Lung (tissue), 12 donors: Measurements from ENCODE around the gene ACRBP. TPM values are rescaled to one million over a fixed set of nuclear protein-coding genes. Genes with fewer than 3 reads are reported as not detected.
"Not testable (repeated sequence)": the region's sequence is repeated elsewhere in the genome, so short reads cannot be mapped to it uniquely, and the experiment has no call there.

Experiments used
- ATAC-seq: fragments of 200-7000 bp; cut with Tn5 transposase; one replicate; pipeline ENCODE4 v1.9.1; 2020; ENCODE audit warnings: moderate number of reproducible peaks; ENCODE audit not compliant: insufficient read depth, low FRiP score
- DNase-seq, 3 donors: peaks; one replicate each; pipeline ENCODE4 v3.0.0-alpha.2; 2013 to 2017
- H3K27ac ChIP-seq, 2 donors: one replicate each; pipeline ENCODE4 v1.5.1; 2013; ENCODE audit warnings: mild to moderate bottlenecking in 2 of 2, moderate library complexity in 2 of 2, control low read depth in 1 of 2, inconsistent platforms in 1 of 2, low read depth in 1 of 2, low read length in 1 of 2
- H3K27me3 ChIP-seq, 3 donors: one replicate each; pipeline ENCODE4 v1.5.1; 2013; ENCODE audit warnings: low read length in 2 of 3; ENCODE audit not compliant: control insufficient read depth in 3 of 3, insufficient read depth in 3 of 3
- H3K36me3 ChIP-seq, 4 donors: one replicate each; pipeline ENCODE4 v1.5.1; 2013; ENCODE audit warnings: low read length in 4 of 4, mild to moderate bottlenecking in 1 of 4, moderate library complexity in 1 of 4; ENCODE audit not compliant: control insufficient read depth in 4 of 4, insufficient read depth in 4 of 4
- H3K4me1 ChIP-seq, 5 donors: one replicate each; pipeline ENCODE4 v1.5.1; 2013; ENCODE audit warnings: low read length in 5 of 5, mild to moderate bottlenecking in 2 of 5, moderate library complexity in 1 of 5; ENCODE audit not compliant: control insufficient read depth in 5 of 5, insufficient read depth in 5 of 5
- H3K4me3 ChIP-seq: one replicate; pipeline ENCODE4 v1.5.1; 2013; ENCODE audit warnings: mild to moderate bottlenecking, control low read depth, moderate library complexity
- H3K9ac ChIP-seq, 2 donors: one replicate each; pipeline ENCODE4 v1.5.1; 2013; ENCODE audit warnings: low read length in 2 of 2, control low read depth in 1 of 2; ENCODE audit not compliant: insufficient read depth in 1 of 2
- H3K9me3 ChIP-seq, 4 donors: one replicate each; pipeline ENCODE4 v1.5.1; 2013; ENCODE audit warnings: low read length in 3 of 4, mild to moderate bottlenecking in 1 of 4, moderate library complexity in 1 of 4; ENCODE audit not compliant: control insufficient read depth in 4 of 4, insufficient read depth in 3 of 4
- CTCF ChIP-seq: IDR thresholded peaks from 2 replicates; pipeline ENCODE4 v1.5.1; 2012; ENCODE audit warnings: mild to moderate bottlenecking; ENCODE audit errors: control extremely low read depth, extremely low read depth
- WGBS, 2 donors: extraction: QIAGEN DNeasy Blood & Tissue Kit; methylation state at CpG; one replicate each; pipeline ENCODE4 v1.1.7; 2013; 5-methylcytosine and 5-hydroxymethylcytosine counted together
- polyA plus RNA-seq, 2 donors: library from polyadenylated mRNA; stranded (reverse); fragments of 200-250 nt; gene quantifications; one replicate each; pipeline ENCODE4 v1.2.1, GENCODE V29; 2013
- total RNA-seq, 2 donors: library from RNA; depleted of rRNA in 1 of 2; stranded (reverse); fragments of >200 nt in 1 of 2; gene quantifications; one replicate each; pipeline ENCODE4 v1.2.1, GENCODE V29; 2014 to 2021
- donor health status: control.
- donor health status: control.
- donor health status: Bipolar disorder and iron deficiency.
- donor health status: healthy.
- donor health status: DM: yes; HTN: yes; CAD: no.

Gene ACRBP
- total and polyA plus RNA-seq, 4 donors, result 0.93 to 8.7 (median 3.8) TPM

DNA sequence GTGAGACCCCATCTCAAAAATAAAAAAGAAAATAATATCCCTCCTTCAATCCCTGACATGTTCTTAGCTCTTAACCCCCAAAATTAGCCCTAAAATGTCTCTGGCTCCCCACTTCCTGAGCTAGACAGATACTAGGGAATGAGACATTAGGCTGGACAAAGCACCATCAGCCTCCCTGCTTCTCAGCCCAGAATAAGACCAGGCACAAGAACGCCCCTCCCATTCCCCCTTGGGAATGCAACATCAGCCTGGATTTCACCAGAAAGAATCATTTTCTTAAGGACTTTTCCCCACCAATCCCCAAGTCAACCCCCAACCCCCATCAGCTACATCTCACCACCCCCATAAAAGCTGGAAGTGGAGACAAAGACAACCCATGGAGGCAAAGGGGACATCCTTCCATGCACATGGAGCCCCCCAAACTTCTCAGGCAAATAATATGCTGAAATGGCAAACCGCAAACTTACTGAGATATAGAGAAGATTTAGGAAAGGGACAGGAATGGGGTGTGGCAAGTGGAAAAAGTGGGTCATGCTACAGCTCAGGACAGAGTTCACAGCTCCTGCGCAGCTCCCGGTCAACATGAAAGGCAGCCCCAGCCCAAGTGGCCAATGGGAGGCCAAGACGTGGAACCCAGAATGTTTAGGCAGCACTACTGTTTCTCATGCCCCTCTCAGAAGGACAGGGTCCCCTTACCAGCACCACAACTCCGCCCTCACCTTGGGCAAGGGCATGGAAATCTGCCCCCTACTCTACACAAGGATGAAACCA lies 42.8 kb downstream of the ACRBP start:
- Histone ChIP-seq H3K36me3 (peaks cover 27 to 41% (median 30%) of the 10 kb centered on the region in 4 donors), H3K4me1 (peaks cover 11 to 44% (median 19%) of the 10 kb centered on the region in 5 donors), H3K9me3 (peaks cover 0 to 3% (median 0%) of the 10 kb centered on the region in 4 donors), H3K27me3 (no peaks in the 10 kb centered on the region), H3K9ac (peak overlapping the region in 1 of 2 donors; percentile 24), H3K27ac (peak overlapping the region in 1 of 2 donors; percentile 49), H3K4me3 (no peak overlapping the region)
- ATAC-seq (no peak), DNase-seq (no peak)
- no peak for TF ChIP-seq CTCF
- 58 to 75% methylated on average over 6 of the region's 6 CpGs for WGBS, 2 donors

DNA sequence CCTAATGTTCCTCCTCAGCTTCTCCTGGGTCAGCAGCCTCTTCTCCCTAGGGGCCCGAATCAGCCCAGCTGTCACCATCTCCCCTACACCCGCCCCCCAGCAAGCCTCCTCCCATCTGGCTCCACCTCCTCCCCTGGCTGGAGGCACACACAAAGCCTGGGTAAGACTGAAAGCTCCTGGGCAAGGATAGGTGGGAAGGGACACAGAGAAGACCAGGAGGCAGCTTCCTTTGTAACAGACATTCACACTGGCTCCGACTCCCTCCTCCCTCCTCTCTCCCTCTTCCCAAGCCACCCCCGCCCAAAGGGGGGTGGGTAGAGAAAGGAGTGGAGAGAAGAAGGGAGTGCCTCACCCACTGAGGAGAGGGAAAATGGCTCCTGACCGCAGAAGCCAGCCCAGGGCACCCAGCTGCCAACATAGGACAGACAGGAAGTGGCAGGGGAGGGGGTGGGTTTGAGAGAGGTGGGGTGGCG lies 44.1 kb downstream of the ACRBP start:
- Histone ChIP-seq H3K9me3 (no peaks in the 10 kb centered on the region), H3K4me1 (peaks cover 11 to 42% (median 19%) of the 10 kb centered on the region in 5 donors), H3K9ac (no peak overlapping the region), H3K27ac (peak overlapping the region in 1 of 2 donors; percentile 32), H3K36me3 (peaks cover 36 to 42% (median 39%) of the 10 kb centered on the region in 4 donors), H3K4me3 (no peak overlapping the region), H3K27me3 (no peaks in the 10 kb centered on the region)
- no peak for TF ChIP-seq CTCF
- DNase-seq, result peak in 1 of 3 donors; percentile 46
- WGBS, 2 donors, result 10 to 12% methylated on average over 6 of the region's 6 CpGs
- ATAC-seq, result no peak

DNA sequence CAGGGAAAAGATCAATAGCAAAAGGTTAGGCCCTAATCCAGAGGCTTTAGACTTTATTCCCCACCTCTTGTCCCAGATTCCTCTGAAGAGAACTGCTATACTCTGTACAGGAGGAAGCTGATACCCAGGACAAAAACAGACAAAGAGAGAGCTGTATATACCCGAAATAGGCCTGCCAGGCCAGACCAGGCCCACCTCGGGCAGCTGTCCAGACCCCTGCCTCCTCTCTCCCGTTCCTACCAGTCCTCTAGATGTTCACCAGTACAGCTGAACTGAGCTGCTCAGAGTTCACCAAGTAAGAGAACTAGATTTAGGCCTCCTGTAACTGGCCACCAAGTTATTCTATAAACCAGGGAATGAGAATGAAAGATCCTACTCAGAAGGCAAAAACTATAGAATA lies 44.7 kb downstream of the ACRBP start:
- H3K27me3 ChIP-seq, result no peaks in the 10 kb centered on the region
- DNase-seq (no peak), ATAC-seq (no peak)
- H3K9me3 ChIP-seq, result no peaks in the 10 kb centered on the region
- no peak overlapping the region for H3K4me3 ChIP-seq
- no peak for TF ChIP-seq CTCF
- no peak overlapping the region for H3K9ac ChIP-seq
- peaks cover 11 to 36% (median 15%) of the 10 kb centered on the region in 5 donors for H3K4me1 ChIP-seq
- H3K36me3 ChIP-seq, result peaks cover 40 to 43% (median 42%) of the 10 kb centered on the region in 4 donors
- no peak overlapping the region for H3K27ac ChIP-seq
- WGBS, 2 donors, result 73 to 74% methylated on average over 3 of the region's 3 CpGs

GRCh38 chr12:6595673-6596072 lies 51.6 kb downstream of the ACRBP start:
- not testable (repeated sequence) for H3K27me3 ChIP-seq, H3K9ac ChIP-seq, H3K4me1 ChIP-seq, H3K9me3 ChIP-seq, DNase-seq, ATAC-seq, H3K4me3 ChIP-seq, H3K27ac ChIP-seq
- 91 to 93% methylated on average over 10 of the region's 10 CpGs for WGBS, 2 donors
- peaks cover 60 to 71% (median 66%) of the 10 kb centered on the region in 4 donors for H3K36me3 ChIP-seq
